Measurements from ENCODE around the gene PTX3.

PTX3 gene

DNA sequence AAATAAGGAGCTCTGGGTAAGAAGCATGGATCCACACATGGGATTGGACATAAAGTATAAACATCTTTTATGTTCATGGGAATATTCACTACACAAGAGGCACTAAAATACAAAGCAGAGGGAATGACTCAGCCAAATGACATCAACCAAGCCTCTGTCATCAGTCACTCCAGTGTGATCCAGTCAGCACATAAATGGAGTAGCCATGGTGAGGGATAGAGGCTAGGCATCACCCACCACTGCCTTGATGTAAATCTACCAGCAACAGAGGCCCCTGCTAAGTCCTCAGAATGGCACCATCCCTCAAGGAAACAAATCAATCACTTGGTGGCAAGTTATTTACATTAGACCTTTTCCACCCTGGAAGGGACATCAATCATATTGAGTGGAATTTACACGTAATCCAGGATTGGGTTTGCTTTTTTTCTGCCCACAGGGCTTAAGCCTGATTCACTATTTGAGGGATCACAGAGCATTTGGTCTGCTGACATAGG, 39.3 kb downstream of the PTX3 start:
- TF ChIP-seq, protein P1, sequence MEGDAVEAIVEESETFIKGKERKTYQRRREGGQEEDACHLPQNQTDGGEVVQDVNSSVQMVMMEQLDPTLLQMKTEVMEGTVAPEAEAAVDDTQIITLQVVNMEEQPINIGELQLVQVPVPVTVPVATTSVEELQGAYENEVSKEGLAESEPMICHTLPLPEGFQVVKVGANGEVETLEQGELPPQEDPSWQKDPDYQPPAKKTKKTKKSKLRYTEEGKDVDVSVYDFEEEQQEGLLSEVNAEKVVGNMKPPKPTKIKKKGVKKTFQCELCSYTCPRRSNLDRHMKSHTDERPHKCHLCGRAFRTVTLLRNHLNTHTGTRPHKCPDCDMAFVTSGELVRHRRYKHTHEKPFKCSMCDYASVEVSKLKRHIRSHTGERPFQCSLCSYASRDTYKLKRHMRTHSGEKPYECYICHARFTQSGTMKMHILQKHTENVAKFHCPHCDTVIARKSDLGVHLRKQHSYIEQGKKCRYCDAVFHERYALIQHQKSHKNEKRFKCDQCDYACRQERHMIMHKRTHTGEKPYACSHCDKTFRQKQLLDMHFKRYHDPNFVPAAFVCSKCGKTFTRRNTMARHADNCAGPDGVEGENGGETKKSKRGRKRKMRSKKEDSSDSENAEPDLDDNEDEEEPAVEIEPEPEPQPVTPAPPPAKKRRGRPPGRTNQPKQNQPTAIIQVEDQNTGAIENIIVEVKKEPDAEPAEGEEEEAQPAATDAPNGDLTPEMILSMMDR (IDR thresholded peaks at IDR 0.05; ENCODE audit: borderline replicate concordance, control extremely low read depth, extremely low read depth, insufficient read depth, missing control alignments), result no peak
- DNase-seq (ENCODE audit: low spot score), result no peak
- in situ Hi-C loops (cut with MboI; ENCODE audit: low sequenced_read_pairs, unreplicated experiment), result no loop called here

DNA sequence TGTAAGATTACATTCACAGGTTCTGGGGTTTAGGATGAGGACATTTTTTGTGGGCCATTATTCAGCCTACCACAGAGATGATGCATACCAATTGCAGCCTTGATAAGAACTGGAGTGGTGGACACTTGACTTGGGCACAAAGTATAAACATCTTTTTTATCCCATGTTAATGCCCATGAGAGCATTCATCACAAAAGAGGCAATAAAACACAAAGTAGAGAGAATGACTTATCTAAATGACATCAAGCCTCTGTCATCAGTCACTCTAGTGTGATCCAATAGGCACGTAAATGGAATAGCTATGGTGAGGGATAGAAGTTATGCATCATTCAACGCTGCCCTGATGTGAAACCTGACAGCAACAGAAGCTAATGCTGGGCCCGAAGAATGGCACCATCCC, 40.8 kb downstream of the PTX3 start:
- TF ChIP-seq, protein P1 (IDR thresholded peaks at IDR 0.05; ENCODE audit: borderline replicate concordance, control extremely low read depth, extremely low read depth, insufficient read depth, missing control alignments), result no peak
- DNase-seq (ENCODE audit: low spot score), result no peak
- in situ Hi-C loops (cut with MboI; ENCODE audit: low sequenced_read_pairs, unreplicated experiment), result no loop called here

DNA sequence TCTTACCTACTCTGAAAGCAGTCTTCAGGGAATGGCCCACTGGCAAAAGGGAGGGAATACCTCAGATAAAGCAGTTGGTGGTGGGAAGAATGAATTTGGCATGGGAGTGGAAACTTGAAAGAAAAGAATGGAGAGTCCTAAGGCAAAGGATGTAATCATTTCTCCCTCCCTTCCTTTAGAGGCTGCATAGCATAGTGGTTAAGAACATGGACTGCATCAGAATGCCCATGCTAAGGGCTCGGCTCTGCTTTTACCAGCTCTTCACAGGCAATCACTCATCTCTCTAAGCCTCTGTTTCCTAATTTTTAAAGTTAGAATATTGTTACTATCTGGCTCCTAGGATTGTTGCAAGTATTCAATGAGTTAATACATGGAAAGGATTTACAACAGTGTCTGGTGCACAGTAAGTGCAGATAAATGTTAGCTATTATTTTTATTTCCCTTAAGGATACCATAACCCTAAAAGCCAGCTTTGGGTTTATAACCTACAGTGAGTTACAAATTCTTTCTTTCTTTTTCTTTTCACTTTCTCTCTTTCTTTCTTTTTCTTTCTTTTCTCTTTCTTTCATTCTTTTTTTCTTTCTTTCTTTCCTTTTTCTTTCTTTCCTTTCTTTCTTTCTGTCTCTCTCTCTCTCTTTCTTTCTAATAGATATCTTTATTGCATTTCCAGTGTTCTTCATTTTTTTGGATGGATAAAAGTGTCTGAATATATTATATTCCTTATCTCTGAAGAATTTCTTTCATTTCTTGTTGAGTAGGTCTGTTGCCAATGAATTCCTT, 43.0 kb downstream of the PTX3 start:
- no peak for DNase-seq (ENCODE audit: low spot score)

DNA sequence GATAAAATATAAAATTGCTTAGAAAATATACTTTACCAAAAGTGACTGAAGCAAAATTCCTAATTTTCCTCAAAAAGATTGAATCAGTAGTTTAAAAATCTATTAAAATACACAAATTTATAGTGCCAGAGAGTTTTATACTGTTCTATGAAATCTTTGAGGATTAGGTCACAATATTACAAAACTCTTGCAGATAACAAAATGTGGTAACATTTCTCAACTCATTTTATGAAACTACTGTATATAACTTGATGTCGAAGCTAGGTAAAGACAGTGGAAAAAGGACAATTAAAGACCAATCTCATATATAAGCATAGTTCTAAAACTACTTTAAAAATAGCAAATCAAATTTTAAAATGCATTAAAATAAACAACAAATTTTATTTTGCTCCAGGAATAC, 50.7 kb downstream of the PTX3 start:
- in situ Hi-C loops (cut with MboI; ENCODE audit: low sequenced_read_pairs, unreplicated experiment), result no loop called here
- TF ChIP-seq, protein P1 (IDR thresholded peaks at IDR 0.05; ENCODE audit: borderline replicate concordance, control extremely low read depth, extremely low read depth, insufficient read depth, missing control alignments), result no peak
- no peak for DNase-seq (ENCODE audit: low spot score)

More for the DNA sequence above, 43.0 kb downstream of the PTX3 start:
- in situ Hi-C loops (cut with MboI; ENCODE audit: low sequenced_read_pairs, unreplicated experiment), result no loop called here
- TF ChIP-seq, protein P1 (IDR thresholded peaks at IDR 0.05; ENCODE audit: borderline replicate concordance, control extremely low read depth, extremely low read depth, insufficient read depth, missing control alignments), result no peak

DNA sequence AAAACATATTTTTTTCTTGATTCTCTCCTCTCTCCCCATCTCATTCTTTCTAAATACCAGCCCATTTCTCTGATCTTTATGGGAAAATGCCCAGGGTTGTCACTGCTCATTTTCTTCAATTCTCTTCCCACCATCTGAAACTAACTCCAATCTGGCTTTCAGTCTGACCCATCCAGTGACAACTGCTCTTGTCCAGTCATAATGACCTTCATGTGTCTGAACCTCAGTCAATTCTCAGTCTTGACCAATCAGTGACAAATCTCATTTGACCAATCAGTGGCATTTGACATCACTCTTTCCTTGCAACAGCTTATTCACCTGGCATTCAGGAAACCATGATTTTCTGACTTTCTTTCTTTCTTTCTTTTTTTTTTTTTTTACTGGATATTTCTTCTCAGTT, 51.5 kb downstream of the PTX3 start:
- no peak for DNase-seq (ENCODE audit: low spot score)
- in situ Hi-C loops (cut with MboI; ENCODE audit: low sequenced_read_pairs, unreplicated experiment), result no loop called here
- TF ChIP-seq, protein P1 (IDR thresholded peaks at IDR 0.05; ENCODE audit: borderline replicate concordance, control extremely low read depth, extremely low read depth, insufficient read depth, missing control alignments), result no peak

DNA sequence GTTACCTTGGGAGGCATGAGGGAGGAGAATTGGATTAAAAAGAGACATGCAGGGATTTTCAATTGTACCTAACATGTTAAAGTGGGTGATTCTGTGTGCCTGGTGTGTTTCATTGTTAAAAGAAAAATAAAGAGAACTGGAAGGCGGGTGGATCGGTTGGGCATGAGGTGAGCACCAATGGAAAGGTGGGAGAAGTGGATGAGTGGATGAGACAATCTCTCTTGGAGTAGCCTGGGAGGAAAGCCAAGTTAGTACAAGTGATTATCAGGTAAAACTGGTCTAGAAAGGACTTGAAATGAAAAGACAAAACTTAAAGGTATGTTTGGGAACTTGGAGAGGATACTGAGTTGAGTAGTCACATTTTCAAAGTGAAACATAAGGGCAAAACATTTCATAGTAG, 54.5 kb downstream of the PTX3 start:
- TF ChIP-seq, protein P1 (IDR thresholded peaks at IDR 0.05; ENCODE audit: borderline replicate concordance, control extremely low read depth, extremely low read depth, insufficient read depth, missing control alignments), result no peak
- in situ Hi-C loops (cut with MboI; ENCODE audit: low sequenced_read_pairs, unreplicated experiment), result no loop called here
- no peak for DNase-seq (ENCODE audit: low spot score)

Measured in GM13976 (cell line).